ENCODE data around the gene HELZ. TPM values are rescaled to one million over a fixed set of nuclear protein-coding genes. Genes with fewer than 3 reads are reported as not detected.

Gene HELZ
- polyA plus RNA-seq, 2 of the 4 experiments (the other 2 are of a cell fraction): 5.6 to 18.3 TPM

DNA sequence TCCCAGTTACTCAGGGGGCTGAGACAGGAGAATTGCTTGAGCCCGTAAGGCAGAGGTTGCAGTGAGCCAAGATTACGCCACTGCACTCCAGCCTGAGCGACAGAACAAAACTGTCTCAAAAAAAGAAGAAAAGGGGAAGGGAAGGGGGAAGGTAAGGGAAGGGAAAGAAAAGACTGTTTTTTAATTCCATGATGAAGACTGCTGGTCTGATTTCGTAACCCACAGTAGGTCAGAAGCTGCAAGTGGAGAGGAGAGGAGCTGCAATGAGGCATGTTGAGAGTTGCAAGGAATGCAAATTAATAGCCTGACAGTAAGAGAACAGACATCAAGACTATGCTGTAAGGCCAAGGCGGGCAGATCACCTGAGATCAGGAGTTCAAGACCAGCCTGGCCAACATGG is 33.3 kb downstream of the HELZ start (continued):
- TF ChIP-seq, protein P1, sequence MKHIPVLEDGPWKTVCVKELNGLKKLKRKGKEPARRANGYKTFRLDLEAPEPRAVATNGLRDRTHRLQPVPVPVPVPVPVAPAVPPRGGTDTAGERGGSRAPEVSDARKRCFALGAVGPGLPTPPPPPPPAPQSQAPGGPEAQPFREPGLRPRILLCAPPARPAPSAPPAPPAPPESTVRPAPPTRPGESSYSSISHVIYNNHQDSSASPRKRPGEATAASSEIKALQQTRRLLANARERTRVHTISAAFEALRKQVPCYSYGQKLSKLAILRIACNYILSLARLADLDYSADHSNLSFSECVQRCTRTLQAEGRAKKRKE (CRISPR knock-in tag; IDR thresholded peaks at IDR 0.05; ENCODE audit: low read depth): no peak
- TF ChIP-seq KDM5A (IDR thresholded peaks at IDR 0.05) (no peak), RNF2 (IDR thresholded peaks at IDR 0.05; ENCODE audit: borderline replicate concordance, low read depth) (no peak), KDM1A (IDR thresholded peaks at IDR 0.05; ENCODE audit: low read depth) (no peak)
- TF ChIP-seq, protein P2, sequence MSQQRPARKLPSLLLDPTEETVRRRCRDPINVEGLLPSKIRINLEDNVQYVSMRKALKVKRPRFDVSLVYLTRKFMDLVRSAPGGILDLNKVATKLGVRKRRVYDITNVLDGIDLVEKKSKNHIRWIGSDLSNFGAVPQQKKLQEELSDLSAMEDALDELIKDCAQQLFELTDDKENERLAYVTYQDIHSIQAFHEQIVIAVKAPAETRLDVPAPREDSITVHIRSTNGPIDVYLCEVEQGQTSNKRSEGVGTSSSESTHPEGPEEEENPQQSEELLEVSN (IDR thresholded peaks at IDR 0.05; ENCODE audit: borderline replicate concordance, low read depth): no peak

DNA sequence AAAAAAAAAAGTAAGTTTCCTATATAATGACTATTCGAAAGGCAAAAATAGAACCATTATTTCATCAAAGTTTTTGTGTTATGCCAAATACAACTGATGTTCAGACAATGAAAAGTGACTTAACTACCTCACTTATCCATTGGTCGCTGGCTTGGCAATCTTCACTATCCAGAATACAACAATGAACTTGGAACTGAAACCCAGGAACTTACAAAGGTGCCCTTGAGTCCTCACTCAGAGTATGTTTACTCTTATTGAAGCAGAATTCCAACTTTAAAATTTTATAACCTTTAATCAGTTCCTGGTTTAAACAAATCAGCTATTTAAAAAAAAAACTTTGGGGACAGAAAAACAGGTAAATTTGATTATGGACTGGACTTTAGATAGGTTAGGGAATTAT is 34.1 kb downstream of the HELZ start:
- FAIRE-seq: no peak
- POLR2A ChIA-PET: no interaction called here

More for the DNA sequence above, 34.1 kb downstream of the HELZ start:
- H3K27ac ChIP-seq: no peak overlapping the region
- DNase-seq (ENCODE audit: low read depth in 1 of 2, low spot score in 1 of 2): no peak
- no peak overlapping the region for H3K4me3 ChIP-seq
- H3K9me3 ChIP-seq: no peaks in the 10 kb centered on the region
- TF ChIP-seq PHF8 (IDR thresholded peaks at IDR 0.05; ENCODE audit: borderline replicate concordance, low read depth) (no peak), RFX5 (IDR thresholded peaks at IDR 0.05) (no peak), CHD4 (IDR thresholded peaks at IDR 0.05; ENCODE audit: borderline replicate concordance) (no peak), MYC (IDR thresholded peaks at IDR 0.05; ENCODE audit: borderline replicate concordance, low read length) (no peak), ZFP36 (IDR thresholded peaks at IDR 0.05; ENCODE audit: borderline replicate concordance, partially characterized antibody) (no peak), ZC3H11A (IDR thresholded peaks at IDR 0.05) (no peak), NFE2L2 (conservative IDR thresholded peaks at IDR 0.05; ENCODE audit: low read length) (no peak), CEBPB (IDR thresholded peaks at IDR 0.05) (no peak), RARB (CRISPR knock-in tag; IDR thresholded peaks at IDR 0.05) (no peak), ZSCAN20 (CRISPR knock-in tag; IDR thresholded peaks at IDR 0.05) (no peak), HOXB13 (CRISPR knock-in tag; IDR thresholded peaks at IDR 0.05; ENCODE audit: low read depth) (no peak), RNF2 (IDR thresholded peaks at IDR 0.05; ENCODE audit: borderline replicate concordance, low read depth) (no peak), JUN (IDR thresholded peaks at IDR 0.05) (no peak)
- TF ChIP-seq, protein P3, sequence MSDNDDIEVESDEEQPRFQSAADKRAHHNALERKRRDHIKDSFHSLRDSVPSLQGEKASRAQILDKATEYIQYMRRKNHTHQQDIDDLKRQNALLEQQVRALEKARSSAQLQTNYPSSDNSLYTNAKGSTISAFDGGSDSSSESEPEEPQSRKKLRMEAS (IDR thresholded peaks at IDR 0.05): no peak
- TF ChIP-seq, protein P4, sequence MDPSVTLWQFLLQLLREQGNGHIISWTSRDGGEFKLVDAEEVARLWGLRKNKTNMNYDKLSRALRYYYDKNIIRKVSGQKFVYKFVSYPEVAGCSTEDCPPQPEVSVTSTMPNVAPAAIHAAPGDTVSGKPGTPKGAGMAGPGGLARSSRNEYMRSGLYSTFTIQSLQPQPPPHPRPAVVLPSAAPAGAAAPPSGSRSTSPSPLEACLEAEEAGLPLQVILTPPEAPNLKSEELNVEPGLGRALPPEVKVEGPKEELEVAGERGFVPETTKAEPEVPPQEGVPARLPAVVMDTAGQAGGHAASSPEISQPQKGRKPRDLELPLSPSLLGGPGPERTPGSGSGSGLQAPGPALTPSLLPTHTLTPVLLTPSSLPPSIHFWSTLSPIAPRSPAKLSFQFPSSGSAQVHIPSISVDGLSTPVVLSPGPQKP (IDR thresholded peaks at IDR 0.05; ENCODE audit: low read depth, low read length): no peak
- TF ChIP-seq, protein P1 (CRISPR knock-in tag; IDR thresholded peaks at IDR 0.05; ENCODE audit: low read depth): no peak
- TF ChIP-seq, protein P5, sequence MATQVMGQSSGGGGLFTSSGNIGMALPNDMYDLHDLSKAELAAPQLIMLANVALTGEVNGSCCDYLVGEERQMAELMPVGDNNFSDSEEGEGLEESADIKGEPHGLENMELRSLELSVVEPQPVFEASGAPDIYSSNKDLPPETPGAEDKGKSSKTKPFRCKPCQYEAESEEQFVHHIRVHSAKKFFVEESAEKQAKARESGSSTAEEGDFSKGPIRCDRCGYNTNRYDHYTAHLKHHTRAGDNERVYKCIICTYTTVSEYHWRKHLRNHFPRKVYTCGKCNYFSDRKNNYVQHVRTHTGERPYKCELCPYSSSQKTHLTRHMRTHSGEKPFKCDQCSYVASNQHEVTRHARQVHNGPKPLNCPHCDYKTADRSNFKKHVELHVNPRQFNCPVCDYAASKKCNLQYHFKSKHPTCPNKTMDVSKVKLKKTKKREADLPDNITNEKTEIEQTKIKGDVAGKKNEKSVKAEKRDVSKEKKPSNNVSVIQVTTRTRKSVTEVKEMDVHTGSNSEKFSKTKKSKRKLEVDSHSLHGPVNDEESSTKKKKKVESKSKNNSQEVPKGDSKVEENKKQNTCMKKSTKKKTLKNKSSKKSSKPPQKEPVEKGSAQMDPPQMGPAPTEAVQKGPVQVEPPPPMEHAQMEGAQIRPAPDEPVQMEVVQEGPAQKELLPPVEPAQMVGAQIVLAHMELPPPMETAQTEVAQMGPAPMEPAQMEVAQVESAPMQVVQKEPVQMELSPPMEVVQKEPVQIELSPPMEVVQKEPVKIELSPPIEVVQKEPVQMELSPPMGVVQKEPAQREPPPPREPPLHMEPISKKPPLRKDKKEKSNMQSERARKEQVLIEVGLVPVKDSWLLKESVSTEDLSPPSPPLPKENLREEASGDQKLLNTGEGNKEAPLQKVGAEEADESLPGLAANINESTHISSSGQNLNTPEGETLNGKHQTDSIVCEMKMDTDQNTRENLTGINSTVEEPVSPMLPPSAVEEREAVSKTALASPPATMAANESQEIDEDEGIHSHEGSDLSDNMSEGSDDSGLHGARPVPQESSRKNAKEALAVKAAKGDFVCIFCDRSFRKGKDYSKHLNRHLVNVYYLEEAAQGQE (IDR thresholded peaks at IDR 0.05): no peak
- TF ChIP-seq, protein P6, sequence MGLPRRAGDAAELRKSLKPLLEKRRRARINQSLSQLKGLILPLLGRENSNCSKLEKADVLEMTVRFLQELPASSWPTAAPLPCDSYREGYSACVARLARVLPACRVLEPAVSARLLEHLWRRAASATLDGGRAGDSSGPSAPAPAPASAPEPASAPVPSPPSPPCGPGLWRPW (IDR thresholded peaks at IDR 0.05): no peak
- TF ChIP-seq, protein P7, sequence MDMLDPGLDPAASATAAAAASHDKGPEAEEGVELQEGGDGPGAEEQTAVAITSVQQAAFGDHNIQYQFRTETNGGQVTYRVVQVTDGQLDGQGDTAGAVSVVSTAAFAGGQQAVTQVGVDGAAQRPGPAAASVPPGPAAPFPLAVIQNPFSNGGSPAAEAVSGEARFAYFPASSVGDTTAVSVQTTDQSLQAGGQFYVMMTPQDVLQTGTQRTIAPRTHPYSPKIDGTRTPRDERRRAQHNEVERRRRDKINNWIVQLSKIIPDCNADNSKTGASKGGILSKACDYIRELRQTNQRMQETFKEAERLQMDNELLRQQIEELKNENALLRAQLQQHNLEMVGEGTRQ (IDR thresholded peaks at IDR 0.05): no peak
- TF ChIP-seq, protein P8, sequence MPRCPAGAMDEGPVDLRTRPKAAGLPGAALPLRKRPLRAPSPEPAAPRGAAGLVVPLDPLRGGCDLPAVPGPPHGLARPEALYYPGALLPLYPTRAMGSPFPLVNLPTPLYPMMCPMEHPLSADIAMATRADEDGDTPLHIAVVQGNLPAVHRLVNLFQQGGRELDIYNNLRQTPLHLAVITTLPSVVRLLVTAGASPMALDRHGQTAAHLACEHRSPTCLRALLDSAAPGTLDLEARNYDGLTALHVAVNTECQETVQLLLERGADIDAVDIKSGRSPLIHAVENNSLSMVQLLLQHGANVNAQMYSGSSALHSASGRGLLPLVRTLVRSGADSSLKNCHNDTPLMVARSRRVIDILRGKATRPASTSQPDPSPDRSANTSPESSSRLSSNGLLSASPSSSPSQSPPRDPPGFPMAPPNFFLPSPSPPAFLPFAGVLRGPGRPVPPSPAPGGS (IDR thresholded peaks at IDR 0.05): no peak
- ATAC-seq: no peak
- no peak overlapping the region for H3K4me2 ChIP-seq
- CTCF ChIA-PET: interaction anchor here (4.2 kb wide), 1 partner anchor 10 kb away, joined by 17 read pairs; no protein-coding TSS in a partner anchor
- peaks cover 21% of the 10 kb centered on the region for H3K4me1 ChIP-seq
- 93% methylated on average over 2 of the region's 2 CpGs for WGBS (ENCODE audit: missing lambda C conversion rate)
